Body of pancreas (tissue), 4 donors: ENCODE measurements around the gene IL25. TPM values are rescaled to one million over a fixed set of nuclear protein-coding genes. Genes with fewer than 3 reads are reported as not detected.
"Not testable (repeated sequence)": the region's sequence is repeated elsewhere in the genome, so short reads cannot be mapped to it uniquely, and the experiment has no call there.

Source experiments
- ATAC-seq: fragments of 150-250 bp; one replicate; pipeline ENCODE4 v1.9.1; 2016
- DNase-seq, 4 donors: peaks; one replicate each; pipeline ENCODE4 v3.0.0-alpha.2; 2019
- H3K27ac ChIP-seq, 4 donors: fragments of 200-600 bp; sonication (generic); 1 replicate in 3 of 4; 2 replicates in 1 of 4; pipeline versions ENCODE4 v1.5.1 to v1.6.1; 2016 to 2019; ENCODE audit warnings: mild to moderate bottlenecking in 1 of 4, mixed read lengths in 1 of 4, moderate library complexity in 1 of 4
- H3K27me3 ChIP-seq, 2 donors: fragments of 200-600 bp; sonication (generic); one replicate each; pipeline ENCODE4 v1.6.0; 2016; ENCODE audit warnings: mild to moderate bottlenecking in 1 of 2
- H3K36me3 ChIP-seq, 2 donors: fragments of 200-600 bp; sonication (generic); replicated peaks in 1 of 2; 2 replicates each; pipeline ENCODE4 v1.5.1; 2016; ENCODE audit warnings: low read depth in 2 of 2; ENCODE audit not compliant: insufficient read depth in 1 of 2
- H3K4me1 ChIP-seq: fragments of 200-600 bp; sonication (generic); one replicate; pipeline ENCODE4 v1.6.0; 2016
- H3K4me3 ChIP-seq, 2 donors: fragments of 200-600 bp; sonication (generic); 1 replicate in 1 of 2; 2 replicates in 1 of 2; pipeline ENCODE4 v1.5.1; 2016 to 2019
- H3K9me3 ChIP-seq, 3 donors: fragments of 200-600 bp; sonication (generic); 1 replicate in 2 of 3; 2 replicates in 1 of 3; pipeline ENCODE4 v1.5.1; 2016
- POLR2A ChIP-seq, 3 donors: fragments of 450-650 bp; IDR thresholded peaks; one replicate each; pipeline ENCODE4 v1.6.1; 2016; ENCODE audit warnings: antibody characterized with exemption in 3 of 3, mild to moderate bottlenecking in 2 of 3
- WGBS, 2 donors: methylation state at CpG; one replicate each; pipeline ENCODE4 v1.1.5; 2017; 5-methylcytosine and 5-hydroxymethylcytosine counted together
- intact Hi-C: fragments of 100-400 bp; cut with DNase I; formaldehyde crosslinking; loops from one replicate; pipeline ENCODE4 v1.15.1; 2023
- total RNA-seq, 2 donors: library from RNA; depleted of rRNA; stranded (reverse); fragments of >200 nt; gene quantifications; one replicate each; pipeline ENCODE4 v1.1.0, GENCODE V29; 2016
- TF ChIP-seq, protein P1 (sequence below), 7 experiments: fragments of 450-650 bp in 4 of 7; fragments of 200-600 bp in 3 of 7; sonication (generic) in 3 of 7; IDR thresholded peaks; one replicate each; pipeline ENCODE4 v1.5.1; 2016 to 2019; ENCODE audit warnings: antibody characterized with exemption in 7 of 7

IL25 gene
- total RNA-seq, 2 donors from 2014 or later = not detected

- Histone ChIP-seq H3K4me1 (peaks cover 20% of the 10 kb centered on the region), H3K4me3 (no peak overlapping the region), H3K9me3 (no peaks in the 10 kb centered on the region), H3K27ac (no peak overlapping the region), H3K27me3 (no peaks in the 10 kb centered on the region), H3K36me3 (no peaks in the 10 kb centered on the region)
- intact Hi-C loops = no loop called here
- ATAC-seq (no peak), DNase-seq (no peak)
- WGBS, 2 donors = 66 to 76% methylated on average over 10 of the region's 10 CpGs
- no peak for TF ChIP-seq POLR2A (IDR thresholded peaks at IDR 0.05)
- TF ChIP-seq, protein P1, sequence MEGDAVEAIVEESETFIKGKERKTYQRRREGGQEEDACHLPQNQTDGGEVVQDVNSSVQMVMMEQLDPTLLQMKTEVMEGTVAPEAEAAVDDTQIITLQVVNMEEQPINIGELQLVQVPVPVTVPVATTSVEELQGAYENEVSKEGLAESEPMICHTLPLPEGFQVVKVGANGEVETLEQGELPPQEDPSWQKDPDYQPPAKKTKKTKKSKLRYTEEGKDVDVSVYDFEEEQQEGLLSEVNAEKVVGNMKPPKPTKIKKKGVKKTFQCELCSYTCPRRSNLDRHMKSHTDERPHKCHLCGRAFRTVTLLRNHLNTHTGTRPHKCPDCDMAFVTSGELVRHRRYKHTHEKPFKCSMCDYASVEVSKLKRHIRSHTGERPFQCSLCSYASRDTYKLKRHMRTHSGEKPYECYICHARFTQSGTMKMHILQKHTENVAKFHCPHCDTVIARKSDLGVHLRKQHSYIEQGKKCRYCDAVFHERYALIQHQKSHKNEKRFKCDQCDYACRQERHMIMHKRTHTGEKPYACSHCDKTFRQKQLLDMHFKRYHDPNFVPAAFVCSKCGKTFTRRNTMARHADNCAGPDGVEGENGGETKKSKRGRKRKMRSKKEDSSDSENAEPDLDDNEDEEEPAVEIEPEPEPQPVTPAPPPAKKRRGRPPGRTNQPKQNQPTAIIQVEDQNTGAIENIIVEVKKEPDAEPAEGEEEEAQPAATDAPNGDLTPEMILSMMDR (IDR thresholded peaks at IDR 0.05) = no peak
Measured at GRCh38 chr14:23382731-23383440, 10.3 kb downstream of the IL25 start.

DNA sequence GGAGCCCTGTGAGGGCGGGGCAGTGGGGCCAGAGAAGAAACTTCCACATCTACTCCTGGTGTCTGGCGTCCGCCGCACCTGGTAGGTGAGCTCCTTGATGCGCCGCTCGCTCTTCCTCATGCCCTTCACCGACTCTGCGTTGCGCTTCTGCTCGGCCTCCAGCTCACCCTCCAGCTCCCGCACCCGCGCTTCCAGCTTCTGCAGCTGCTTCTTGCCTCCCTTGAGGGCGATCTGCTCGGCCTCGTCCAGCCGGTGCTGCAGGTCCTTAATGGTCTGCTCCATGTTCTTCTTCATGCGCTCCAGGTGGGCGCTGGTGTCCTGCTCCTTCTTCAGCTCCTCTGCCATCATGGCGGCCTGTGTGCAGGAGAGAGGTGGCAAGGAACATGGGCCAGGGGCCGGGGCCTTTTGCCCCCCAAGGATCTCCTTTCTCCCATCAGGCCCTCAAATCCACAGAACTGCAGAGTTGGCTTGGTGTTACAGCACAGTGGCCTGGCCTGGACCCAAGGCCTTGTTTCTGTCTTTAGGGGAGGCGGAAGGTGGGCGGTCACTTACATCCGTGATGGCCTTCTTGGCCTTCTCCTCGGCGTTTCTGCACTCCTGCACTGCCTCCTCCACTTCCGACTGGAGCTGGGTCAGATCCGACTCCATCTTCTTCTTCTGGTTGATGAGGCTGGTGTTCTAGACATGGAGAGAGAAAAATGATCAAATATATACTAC, 11.9 kb downstream of the IL25 start:
- H3K4me1 ChIP-seq = peaks cover 18% of the 10 kb centered on the region
- H3K27ac ChIP-seq = no peak overlapping the region
- intact Hi-C loops = no loop called here
- no peak for DNase-seq
- WGBS, 2 donors = 87 to 91% methylated on average over 27 to 29 of the region's 29 CpGs
- no peak for ATAC-seq
- H3K4me3 ChIP-seq = no peak overlapping the region
- no peaks in the 10 kb centered on the region for H3K36me3 ChIP-seq
- no peaks in the 10 kb centered on the region for H3K27me3 ChIP-seq
- TF ChIP-seq POLR2A (IDR thresholded peaks at IDR 0.05) = no peak
- H3K9me3 ChIP-seq = no peaks in the 10 kb centered on the region

DNA sequence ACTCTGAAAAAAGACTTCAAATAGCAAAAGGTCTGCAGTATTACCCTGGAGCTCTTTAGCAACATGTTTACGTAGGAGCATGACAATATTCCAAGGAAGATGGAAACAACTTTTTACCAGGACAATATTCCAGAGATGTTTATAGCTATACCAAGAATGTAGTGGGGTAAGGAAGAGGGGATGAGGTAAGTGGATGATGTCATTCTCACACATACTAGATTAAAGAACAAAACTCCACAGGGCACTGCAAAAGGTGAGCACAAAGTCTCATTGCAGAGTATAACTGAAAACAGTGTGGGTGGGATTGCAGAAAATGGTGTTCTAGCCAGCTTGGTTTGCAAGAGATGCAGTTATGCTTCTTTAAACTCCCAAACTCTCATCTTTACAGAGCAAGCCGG, 12.6 kb downstream of the IL25 start:
- 55 to 63% methylated on average over 2 of the region's 2 CpGs for WGBS, 2 donors
- H3K4me1 ChIP-seq = peaks cover 14% of the 10 kb centered on the region
- ATAC-seq = no peak
- H3K27ac ChIP-seq = peak overlapping the region in 3 of 4 donors; percentile 17 to 38 (median 22)
- H3K4me3 ChIP-seq = no peak overlapping the region
- no peak for DNase-seq
- intact Hi-C loops = no loop called here
- TF ChIP-seq, protein P1 (IDR thresholded peaks at IDR 0.05) = no peak
- TF ChIP-seq POLR2A (IDR thresholded peaks at IDR 0.05) = no peak
- H3K36me3 ChIP-seq = no peaks in the 10 kb centered on the region
- no peaks in the 10 kb centered on the region for H3K27me3 ChIP-seq
- no peaks in the 10 kb centered on the region for H3K9me3 ChIP-seq

DNA sequence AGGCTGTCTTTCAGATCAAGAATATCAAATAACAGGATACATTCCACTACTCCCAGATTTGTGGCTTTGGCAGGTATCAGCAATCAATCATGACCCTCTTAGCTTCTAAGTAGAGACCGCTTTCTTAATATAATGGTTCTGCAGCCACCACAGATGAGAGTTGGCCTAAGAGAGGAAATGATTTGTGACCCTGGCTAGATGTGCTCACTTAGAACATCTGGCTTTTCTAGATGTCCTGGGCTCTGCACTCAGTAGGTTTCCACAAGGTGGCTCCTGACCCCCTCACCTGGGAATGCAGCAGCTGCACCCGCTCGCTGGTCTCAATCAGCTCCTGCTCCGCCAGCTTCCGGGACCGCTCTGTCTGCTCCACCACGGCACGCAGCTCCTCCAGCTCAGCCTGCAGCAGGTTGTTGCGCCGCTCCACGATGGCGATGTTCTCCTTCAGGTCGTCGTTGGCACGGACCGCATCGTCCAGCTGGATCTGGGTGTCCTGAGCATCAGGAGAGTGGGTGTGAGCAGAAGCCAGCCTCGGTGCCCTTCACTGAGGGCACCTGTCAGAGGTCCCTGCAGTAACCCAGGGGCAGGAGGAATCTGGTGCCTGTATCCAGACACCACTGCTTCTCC, 13.1 kb downstream of the IL25 start:
- Histone ChIP-seq H3K27ac (peak overlapping the region in 3 of 4 donors; percentile 17 to 38 (median 22)), H3K4me3 (no peak overlapping the region), H3K4me1 (peaks cover 14% of the 10 kb centered on the region), H3K27me3 (no peaks in the 10 kb centered on the region), H3K36me3 (no peaks in the 10 kb centered on the region), H3K9me3 (no peaks in the 10 kb centered on the region)
- DNase-seq = peak; percentile 77 to 89 (median 84)
- peak in 2 of 3 donors; percentile 52 to 60 for TF ChIP-seq POLR2A (IDR thresholded peaks at IDR 0.05)
- TF ChIP-seq, protein P1 (IDR thresholded peaks at IDR 0.05) = peak in 3 of 7 experiments; percentile 25 to 48 (median 38)
- peak; percentile 93 for ATAC-seq
- intact Hi-C loops = no loop called here
- 39 to 74% methylated on average over 2 to 18 of the region's 18 CpGs for WGBS, 2 donors

GRCh38 chr14:23386266-23386657, 13.7 kb downstream of the IL25 start:
- peaks cover 14% of the 10 kb centered on the region for H3K4me1 ChIP-seq
- H3K27me3 ChIP-seq, H3K4me3 ChIP-seq, H3K36me3 ChIP-seq, DNase-seq, H3K27ac ChIP-seq, intact Hi-C loops, ATAC-seq, H3K9me3 ChIP-seq: not testable (repeated sequence)
- 81 to 88% methylated on average over 10 to 17 of the region's 17 CpGs for WGBS, 2 donors
